ENCODE data around the gene MRPL21. TPM values are rescaled to one million over a fixed set of nuclear protein-coding genes. Genes with fewer than 3 reads are reported as not detected.

The MRPL21 gene
- total RNA-seq, 4 donors from 2014 or later: 61.0 to 75.5 (median 64.6) TPM

DNA sequence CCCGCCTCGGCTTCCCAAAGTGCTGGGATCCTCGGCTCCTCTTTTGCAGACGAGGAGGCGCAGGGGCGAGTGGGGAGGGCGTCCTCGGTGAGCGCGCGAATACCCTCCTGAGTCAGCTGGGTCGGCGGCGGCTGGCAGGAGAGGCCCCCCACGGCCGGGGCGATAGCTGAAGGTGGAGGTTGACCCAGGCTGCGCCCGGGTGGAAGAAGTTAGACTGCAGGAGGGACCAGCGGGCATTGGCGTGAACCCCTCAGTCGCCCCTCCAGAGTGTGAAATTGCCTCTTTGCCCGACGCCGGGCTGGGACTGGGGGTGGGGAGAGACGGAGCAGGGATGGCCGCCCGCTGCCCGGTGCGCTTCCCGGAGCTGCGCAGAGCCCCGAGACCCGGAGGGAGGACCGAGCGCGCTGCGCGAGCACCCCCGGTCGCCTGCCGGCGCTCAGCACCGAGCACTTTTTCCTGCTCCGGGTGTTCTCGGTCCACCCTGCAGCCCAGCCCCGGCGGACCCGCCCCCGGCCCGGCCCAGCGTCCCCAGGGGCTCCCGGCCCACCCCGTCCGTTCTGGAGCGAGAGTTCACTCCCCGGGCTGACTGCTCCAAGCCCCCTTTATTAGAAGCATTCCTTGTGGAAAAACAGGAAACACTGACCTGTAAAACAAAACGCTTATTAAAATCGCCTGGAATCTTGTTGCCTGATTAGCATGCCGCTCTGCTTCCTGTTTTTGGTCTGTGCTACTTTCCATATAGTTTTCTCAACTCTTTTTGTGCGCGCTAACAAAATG, 48.2 kb downstream of the MRPL21 start:
- in situ Hi-C loops (cut with MboI; ENCODE audit: low sequenced_read_pairs in 4 of 4) (loop anchor here in 1 of 4 donors (25.0 kb wide), 1 partner anchor 93 kb away; the partner anchor contains the start of gene TESMIN), intact Hi-C loops (cut with DNase I; ENCODE audit: low total_unique reads) (no loop called here)
- peak in 1 of 2 donors; percentile 25 for DNase-seq
- H3K27ac ChIP-seq: peak overlapping the region in 3 of 4 donors; percentile 15 to 66 (median 59)
- peak overlapping the region; percentile 50 to 60 (median 52) for H3K4me3 ChIP-seq
- no peak for TF ChIP-seq POLR2A (IDR thresholded peaks at IDR 0.05)
- TF ChIP-seq, protein P1, sequence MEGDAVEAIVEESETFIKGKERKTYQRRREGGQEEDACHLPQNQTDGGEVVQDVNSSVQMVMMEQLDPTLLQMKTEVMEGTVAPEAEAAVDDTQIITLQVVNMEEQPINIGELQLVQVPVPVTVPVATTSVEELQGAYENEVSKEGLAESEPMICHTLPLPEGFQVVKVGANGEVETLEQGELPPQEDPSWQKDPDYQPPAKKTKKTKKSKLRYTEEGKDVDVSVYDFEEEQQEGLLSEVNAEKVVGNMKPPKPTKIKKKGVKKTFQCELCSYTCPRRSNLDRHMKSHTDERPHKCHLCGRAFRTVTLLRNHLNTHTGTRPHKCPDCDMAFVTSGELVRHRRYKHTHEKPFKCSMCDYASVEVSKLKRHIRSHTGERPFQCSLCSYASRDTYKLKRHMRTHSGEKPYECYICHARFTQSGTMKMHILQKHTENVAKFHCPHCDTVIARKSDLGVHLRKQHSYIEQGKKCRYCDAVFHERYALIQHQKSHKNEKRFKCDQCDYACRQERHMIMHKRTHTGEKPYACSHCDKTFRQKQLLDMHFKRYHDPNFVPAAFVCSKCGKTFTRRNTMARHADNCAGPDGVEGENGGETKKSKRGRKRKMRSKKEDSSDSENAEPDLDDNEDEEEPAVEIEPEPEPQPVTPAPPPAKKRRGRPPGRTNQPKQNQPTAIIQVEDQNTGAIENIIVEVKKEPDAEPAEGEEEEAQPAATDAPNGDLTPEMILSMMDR (IDR thresholded peaks at IDR 0.05 in 4 of 5, conservative IDR thresholded peaks at IDR 0.05 in 1 of 5): peak in 1 of 5 experiments; percentile 41
- H3K9me3 ChIP-seq: no peaks in the 10 kb centered on the region
- peaks cover 12 to 13% of the 10 kb centered on the region in 2 donors for H3K4me1 ChIP-seq
- peaks cover 11 to 25% (median 23%) of the 10 kb centered on the region in 3 donors for H3K27me3 ChIP-seq
- peak; percentile 70 for ATAC-seq
- no peaks in the 10 kb centered on the region for H3K36me3 ChIP-seq

DNA sequence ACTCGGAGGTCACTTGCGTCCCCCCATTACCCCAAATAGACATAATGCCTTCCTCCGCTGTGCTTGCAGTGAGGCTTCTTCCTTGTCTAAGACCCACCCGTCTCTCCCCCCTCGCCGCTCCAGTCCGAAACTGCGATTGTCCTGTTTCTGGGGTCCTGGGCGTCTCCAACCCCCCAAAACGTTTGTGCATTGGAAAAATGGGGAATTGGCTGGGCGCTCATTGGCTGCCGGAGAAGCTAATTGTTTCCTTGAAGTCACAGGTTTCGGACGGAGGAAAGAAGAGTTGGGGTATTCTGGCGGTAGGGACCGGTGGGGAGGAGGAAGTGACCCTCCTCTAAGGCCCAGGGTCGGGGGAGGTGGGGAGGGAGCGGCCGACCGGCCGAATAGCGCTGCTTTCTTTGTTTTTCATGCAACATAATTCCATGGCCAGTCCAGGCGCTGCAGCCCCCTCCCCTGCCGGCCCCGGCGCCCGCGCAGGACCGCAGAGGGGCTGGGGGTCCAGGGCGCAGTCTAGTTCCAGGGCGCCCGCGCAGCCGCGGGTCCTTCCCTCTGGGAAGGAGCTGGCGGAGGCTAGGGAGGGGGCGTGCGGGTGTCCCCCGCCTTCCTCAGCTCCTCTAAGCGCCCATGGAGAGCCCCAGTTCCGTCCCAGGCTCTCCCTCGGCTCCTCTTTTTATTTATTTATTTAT, 49.2 kb downstream of the MRPL21 start:
- no peak overlapping the region for H3K27ac ChIP-seq
- peaks cover 11 to 25% (median 23%) of the 10 kb centered on the region in 3 donors for H3K27me3 ChIP-seq
- TF ChIP-seq POLR2A (IDR thresholded peaks at IDR 0.05): no peak
- TF ChIP-seq, protein P1 (IDR thresholded peaks at IDR 0.05 in 4 of 5, conservative IDR thresholded peaks at IDR 0.05 in 1 of 5): no peak
- ATAC-seq (no peak), DNase-seq (no peak)
- intact Hi-C loops (cut with DNase I; ENCODE audit: low total_unique reads) (no loop called here), in situ Hi-C loops (cut with MboI; ENCODE audit: low sequenced_read_pairs in 4 of 4) (loop anchor here in 1 of 4 donors (25.0 kb wide), 1 partner anchor 92 kb away; the partner anchor contains the start of gene TESMIN)
- H3K4me3 ChIP-seq: peak overlapping the region; percentile 50 to 60 (median 52)
- no peaks in the 10 kb centered on the region for H3K36me3 ChIP-seq
- no peaks in the 10 kb centered on the region for H3K9me3 ChIP-seq
- peaks cover 12 to 13% of the 10 kb centered on the region in 2 donors for H3K4me1 ChIP-seq

DNA sequence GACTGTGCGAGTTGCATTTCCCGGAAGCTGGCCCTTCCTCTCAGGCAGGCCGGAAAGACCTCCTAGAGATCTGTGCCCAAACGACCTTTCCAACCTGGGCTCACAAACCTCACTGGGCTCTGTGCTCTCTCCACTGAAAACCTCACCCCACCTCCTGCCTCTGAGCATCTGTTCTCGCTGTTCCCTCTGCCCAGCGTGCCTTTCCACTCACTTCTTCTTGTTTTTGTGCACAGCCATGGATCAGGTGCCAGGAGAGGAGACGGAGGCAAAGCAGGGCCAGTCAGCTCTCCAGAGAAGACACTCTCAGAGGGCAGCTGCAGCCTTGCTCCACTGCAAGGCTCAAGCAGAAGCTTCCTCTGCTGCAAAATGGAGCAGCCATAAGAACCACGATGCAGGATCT, 51.0 kb downstream of the MRPL21 start:
- intact Hi-C loops (cut with DNase I; ENCODE audit: low total_unique reads) (no loop called here), in situ Hi-C loops (cut with MboI; ENCODE audit: low sequenced_read_pairs in 4 of 4) (loop anchor here in 1 of 4 donors (25.0 kb wide), 1 partner anchor 90 kb away; the partner anchor contains the start of gene TESMIN)
- TF ChIP-seq, protein P1 (IDR thresholded peaks at IDR 0.05 in 4 of 5, conservative IDR thresholded peaks at IDR 0.05 in 1 of 5): no peak
- ATAC-seq (no peak), DNase-seq (no peak)
- Histone ChIP-seq H3K9me3 (no peaks in the 10 kb centered on the region), H3K4me3 (no peak overlapping the region), H3K4me1 (peaks cover 12% of the 10 kb centered on the region in 2 donors), H3K36me3 (no peaks in the 10 kb centered on the region), H3K27ac (no peak overlapping the region), H3K27me3 (peaks cover 11 to 25% (median 23%) of the 10 kb centered on the region in 3 donors)

DNA sequence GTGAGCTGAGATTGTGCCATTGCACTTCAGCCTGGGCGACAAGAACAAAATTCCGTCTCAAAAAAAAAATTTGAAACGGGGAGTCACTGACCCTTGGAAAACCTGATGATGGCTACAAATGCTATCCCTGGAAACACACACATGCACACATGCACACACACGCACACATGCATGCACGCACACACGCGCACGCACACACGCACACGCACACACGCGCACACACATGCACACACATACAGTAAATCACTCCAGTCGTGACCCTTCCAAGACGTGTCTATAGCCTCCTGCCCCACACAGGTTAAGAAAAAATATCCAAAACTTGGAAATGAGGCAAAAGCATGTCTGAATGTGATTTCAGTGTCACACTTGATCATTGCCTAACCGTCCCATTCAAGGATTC, 55.2 kb downstream of the MRPL21 start:
- TF ChIP-seq, protein P1 (IDR thresholded peaks at IDR 0.05 in 4 of 5, conservative IDR thresholded peaks at IDR 0.05 in 1 of 5): no peak
- no peak for TF ChIP-seq POLR2A (IDR thresholded peaks at IDR 0.05)
- intact Hi-C loops (cut with DNase I; ENCODE audit: low total_unique reads) (no loop called here), in situ Hi-C loops (cut with MboI; ENCODE audit: low sequenced_read_pairs in 4 of 4) (no loop called here)
- Histone ChIP-seq H3K4me3 (no peak overlapping the region), H3K27me3 (peaks cover 0 to 3% (median 1%) of the 10 kb centered on the region in 3 donors), H3K9me3 (no peaks in the 10 kb centered on the region), H3K27ac (no peak overlapping the region), H3K36me3 (no peaks in the 10 kb centered on the region), H3K4me1 (peaks cover 7 to 10% of the 10 kb centered on the region in 2 donors)
- DNase-seq (no peak), ATAC-seq (no peak)

Measured in gastrocnemius medialis (tissue), 4 donors.